ENCODE data around the gene C6.

DNA sequence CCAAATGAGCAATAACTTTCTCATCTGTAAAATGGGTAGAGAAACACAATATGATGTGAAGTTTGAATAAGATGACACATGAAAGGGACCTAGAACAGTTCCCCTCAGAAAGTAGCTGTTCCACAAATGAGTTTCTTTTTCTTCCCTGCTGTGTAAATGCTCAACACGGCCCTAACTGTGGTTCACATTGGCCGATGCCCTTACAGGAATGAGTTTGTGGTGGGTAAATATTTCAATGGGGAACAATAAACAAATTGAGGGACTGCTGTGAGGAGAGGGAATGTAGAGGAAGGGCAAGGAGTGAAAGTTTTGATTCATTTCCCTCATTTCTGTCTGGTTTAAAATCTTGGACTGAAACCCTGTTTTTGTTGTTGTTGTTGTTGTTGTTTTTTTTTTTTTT, 12.8 kb downstream of the C6 start:
- TF ChIP-seq, protein P1, sequence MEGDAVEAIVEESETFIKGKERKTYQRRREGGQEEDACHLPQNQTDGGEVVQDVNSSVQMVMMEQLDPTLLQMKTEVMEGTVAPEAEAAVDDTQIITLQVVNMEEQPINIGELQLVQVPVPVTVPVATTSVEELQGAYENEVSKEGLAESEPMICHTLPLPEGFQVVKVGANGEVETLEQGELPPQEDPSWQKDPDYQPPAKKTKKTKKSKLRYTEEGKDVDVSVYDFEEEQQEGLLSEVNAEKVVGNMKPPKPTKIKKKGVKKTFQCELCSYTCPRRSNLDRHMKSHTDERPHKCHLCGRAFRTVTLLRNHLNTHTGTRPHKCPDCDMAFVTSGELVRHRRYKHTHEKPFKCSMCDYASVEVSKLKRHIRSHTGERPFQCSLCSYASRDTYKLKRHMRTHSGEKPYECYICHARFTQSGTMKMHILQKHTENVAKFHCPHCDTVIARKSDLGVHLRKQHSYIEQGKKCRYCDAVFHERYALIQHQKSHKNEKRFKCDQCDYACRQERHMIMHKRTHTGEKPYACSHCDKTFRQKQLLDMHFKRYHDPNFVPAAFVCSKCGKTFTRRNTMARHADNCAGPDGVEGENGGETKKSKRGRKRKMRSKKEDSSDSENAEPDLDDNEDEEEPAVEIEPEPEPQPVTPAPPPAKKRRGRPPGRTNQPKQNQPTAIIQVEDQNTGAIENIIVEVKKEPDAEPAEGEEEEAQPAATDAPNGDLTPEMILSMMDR (IDR thresholded peaks at IDR 0.05): no peak
- no peak for TF ChIP-seq POLR2A (IDR thresholded peaks at IDR 0.05)

Measured in body of pancreas (tissue), 4 donors.